GM18520 (cell line): ENCODE data around the gene KCNA4.
"Not testable (repeated sequence)": the region's sequence is repeated elsewhere in the genome, so short reads cannot be mapped to it uniquely, and the experiment has no call there.

ENCODE experiments used
- ATAC-seq: cut with Tn5 transposase; IDR thresholded peaks from one replicate; pipeline ENCODE4 v1.9.1; 2021; ENCODE audit not compliant: unreplicated experiment

KCNA4 gene

DNA sequence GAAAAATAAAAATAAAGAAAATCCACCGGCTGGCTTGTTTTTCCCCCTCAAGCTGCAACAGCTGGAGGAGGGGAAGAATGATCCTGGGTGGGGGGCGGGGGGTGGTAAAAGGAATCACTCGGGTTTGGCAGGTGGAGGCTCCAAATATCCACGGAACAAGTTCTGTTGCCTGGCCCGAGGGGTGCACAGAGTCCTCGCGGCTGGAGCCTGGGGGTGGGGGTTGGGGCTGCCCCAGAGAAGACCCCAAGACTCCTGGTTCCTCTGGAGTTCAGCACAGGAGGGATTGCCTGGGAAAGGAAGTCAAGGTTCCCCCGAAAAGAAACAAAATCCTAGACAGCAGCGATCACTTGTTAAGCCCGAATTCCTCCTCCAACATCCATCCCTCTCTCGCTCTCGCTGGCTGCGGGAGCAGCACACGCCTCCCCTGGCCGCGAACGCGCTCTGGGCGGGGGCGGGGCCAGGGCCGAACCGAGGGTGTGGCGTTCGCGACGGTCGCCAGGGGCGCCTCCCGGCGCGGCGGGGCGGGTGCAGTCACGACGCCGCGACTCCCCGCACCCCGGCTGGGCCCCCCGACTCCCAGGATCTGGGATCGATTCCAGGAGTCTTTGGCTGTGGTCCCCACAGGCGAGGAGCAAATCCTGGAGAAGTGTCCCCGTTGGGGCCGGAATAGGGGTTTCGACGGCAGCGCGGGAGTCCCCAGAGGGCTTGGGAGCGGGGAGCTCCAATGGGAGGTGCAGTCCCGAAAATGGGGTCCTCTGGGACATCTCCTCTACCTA is at the start of gene KCNA4:
Gene KCNA4 (minus strand): TSS at position 443 of the 776 bp plus-strand sequence. CDS start 4,352 bp downstream, outside the sequence.
- ATAC-seq, result no peak

GRCh38 chr11:30062103-30062502 is 45.3 kb upstream of the KCNA4 start:
- no peak for ATAC-seq

DNA sequence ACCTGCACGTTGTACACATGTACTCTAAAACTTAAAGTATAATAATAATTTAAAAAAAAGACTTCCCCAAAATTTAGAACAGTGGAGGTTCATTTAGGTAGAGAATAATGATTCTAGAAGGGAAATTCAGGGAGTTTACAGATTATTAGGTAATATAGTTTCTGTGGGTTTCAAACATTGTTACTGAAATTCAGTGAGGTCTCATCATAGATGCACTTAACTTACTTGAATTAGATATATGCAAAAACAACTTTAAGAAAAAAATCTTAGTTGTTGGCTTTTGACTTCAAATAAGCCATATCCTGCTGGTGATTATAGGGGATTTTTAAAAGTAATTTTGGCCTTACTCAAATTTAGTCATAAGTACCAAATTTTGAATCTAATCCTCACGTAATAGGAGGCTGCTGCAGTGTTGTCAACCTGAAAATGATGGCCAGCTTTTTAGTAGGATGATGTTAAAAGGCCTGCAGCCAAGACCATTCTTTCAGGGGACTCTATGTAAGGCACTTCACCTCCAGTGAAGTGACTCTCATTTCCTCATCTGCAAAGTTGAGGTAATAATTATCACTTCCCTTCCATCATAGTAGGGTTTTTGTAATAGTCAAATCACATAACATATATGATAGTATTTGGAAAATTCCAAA is 42.5 kb upstream of the KCNA4 start:
- no peak for ATAC-seq

DNA sequence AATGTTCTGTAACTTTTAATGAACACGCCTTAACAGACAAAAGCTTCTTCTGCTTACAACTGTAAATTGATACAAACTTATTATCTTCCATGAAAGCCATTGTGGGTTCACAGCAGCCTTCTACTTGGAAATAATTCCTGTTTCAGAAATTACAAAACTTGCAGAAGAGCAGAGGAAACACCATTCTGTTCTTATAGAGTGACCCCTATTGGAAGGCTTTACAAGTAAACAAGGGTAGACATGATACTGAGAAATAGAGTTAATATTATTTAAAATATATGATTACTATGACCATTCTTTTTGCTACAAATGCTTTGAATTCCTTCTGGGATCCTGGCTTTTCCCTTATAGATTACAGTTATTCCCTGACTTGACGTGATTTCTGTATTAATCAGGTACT is 32.4 kb upstream of the KCNA4 start:
- ATAC-seq, result no peak

GRCh38 chr11:30046578-30046945 is 29.7 kb upstream of the KCNA4 start:
- no peak for ATAC-seq

- no peak for ATAC-seq
These were observed 29.2 kb upstream of the KCNA4 start for GRCh38 chr11:30045921-30046577.

DNA sequence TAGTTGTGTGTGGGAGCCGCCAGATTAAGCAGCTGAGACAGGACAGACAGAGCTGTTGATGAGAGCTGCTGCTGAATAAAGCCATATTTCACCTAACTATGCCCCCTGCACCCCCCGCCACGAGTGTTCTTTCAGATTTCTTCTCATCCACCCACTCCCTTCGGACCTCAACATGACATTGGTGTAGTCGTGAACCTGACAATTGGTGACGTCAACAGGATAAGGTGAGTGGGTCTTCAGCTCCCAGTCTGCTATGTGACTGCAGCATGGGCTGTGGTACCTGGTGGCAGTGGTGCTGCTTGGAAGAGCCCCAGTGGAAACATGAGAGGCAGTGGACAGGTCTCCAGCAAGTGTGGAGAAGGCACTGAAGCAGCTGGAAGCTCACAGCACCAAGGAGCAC is 28.3 kb upstream of the KCNA4 start:
- no peak for ATAC-seq

DNA sequence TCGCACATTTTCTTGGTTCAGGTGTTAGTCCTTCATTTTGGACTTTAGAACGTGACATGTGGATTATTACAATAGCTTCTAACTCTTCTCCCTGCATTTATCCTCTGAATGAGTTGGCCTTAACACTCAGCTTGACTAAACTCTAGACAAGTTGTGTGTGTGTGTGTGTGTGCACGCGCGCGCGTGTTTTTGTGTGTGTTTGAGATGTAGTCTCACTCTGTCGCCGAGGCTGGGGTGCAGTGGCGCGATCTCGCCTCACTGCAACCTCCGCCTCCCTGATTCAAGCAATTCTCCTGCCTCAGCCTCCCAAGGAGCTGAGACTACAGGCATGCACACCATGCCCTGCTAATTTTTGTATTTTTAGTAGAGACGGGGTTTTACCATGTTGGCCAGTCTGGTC is 24.3 kb upstream of the KCNA4 start:
- ATAC-seq, result no peak

DNA sequence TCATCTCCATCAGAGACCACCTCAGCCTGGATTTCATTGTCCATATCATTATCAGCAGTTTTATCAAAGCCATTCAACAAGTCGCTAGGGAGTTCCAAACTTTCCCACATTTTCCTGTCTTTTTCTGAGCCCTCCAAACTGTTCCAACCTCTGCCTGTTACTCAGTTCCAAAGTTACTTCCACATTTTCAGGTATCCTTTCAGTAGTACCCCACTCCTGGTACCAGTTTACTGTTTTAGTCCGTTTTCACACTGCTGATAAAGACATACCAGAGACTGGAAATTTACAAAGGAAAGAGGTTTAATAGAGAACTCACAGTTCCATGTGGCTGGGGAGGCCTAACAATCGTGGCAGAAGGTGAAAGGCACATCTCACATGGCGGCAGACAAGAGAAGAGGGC is 17.9 kb upstream of the KCNA4 start:
- ATAC-seq, result not testable (repeated sequence)

- not testable (repeated sequence) for ATAC-seq
These were observed 17.3 kb upstream of the KCNA4 start for GRCh38 chr11:30034166-30034565.

- ATAC-seq, result no peak
These were observed 8.7 kb upstream of the KCNA4 start for GRCh38 chr11:30025396-30026139.

DNA sequence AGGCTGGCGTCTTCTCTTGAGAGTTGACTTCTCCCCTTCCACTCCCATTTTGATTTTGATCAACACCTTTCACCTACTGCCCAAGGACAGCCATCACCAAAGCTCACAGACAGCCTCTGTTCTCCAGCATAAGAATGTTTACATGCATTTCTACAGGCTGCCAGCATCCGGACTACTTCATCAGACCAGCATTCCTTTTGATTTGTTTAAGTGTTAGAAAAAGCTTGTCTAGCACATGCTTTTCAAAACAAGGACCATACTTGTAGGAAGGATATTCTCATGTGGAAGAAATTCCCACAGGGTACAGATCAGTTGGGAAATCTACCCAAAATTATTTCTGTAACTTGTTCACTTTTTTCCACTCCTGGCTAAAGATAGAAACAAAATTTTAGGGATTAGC is 6.2 kb upstream of the KCNA4 start:
- ATAC-seq, result no peak

DNA sequence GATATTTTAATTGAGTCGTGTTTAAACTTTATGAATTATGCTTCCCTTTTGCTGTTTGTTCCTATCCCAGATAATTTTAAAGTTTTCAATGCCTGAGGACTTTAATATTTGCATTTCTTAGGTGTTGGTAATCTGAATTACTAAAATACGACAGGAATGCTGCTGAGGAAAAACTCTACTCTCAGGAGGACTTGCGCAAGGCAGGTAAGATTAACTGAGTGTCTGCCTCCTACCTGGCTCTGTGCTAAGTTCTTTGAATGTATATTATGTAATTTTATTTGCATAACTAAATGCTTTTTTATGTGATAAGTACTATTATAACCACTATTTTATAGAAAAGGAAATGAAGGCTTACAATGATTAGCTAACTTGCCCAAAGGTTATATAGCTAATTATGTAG is 2.7 kb upstream of the KCNA4 start:
- no peak for ATAC-seq

GRCh38 chr11:30018495-30018894 is 1.7 kb upstream of the KCNA4 start:
- no peak for ATAC-seq

- ATAC-seq, result no peak
These were observed 640 bp upstream of the KCNA4 start for GRCh38 chr11:30017445-30017895.

DNA sequence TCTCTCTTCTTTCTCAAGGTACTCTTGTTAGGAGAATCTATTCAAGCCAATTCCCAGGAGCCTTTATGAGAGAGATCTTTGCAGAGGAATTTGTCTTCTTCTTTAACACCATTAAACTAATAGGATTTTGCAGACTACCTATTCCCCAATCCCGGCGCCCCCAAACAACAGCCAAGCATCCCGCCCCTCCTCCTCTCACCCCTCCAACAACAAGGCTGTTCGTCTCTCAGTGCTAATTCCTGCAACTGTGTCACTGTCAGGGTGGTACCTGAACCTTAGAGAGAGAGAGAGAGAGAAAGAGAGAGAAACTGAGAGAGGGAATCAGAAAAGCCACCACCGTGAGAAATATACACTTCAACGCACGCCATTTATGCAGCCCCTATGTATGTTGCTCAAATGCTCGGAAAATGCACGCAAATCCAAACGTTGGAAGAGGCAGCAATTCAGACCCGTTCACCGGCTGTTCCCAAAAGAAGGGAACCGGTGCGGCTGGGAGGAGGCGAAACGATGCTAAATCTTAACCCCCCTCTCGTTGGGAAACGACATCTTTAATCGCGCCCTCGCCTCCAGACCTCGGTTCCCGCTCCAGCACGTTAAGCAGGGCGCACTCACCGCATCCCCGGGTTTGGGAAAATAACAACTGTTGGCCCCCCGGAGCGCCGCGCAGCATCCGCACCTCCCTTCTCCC is 961 bp downstream of the KCNA4 start:
- ATAC-seq, result no peak

- ATAC-seq, result no peak
These were observed 4.5 kb downstream of the KCNA4 start for GRCh38 chr11:30012346-30012745.

GRCh38 chr11:30009060-30009459 is 7.8 kb downstream of the KCNA4 start:
- no peak for ATAC-seq

DNA sequence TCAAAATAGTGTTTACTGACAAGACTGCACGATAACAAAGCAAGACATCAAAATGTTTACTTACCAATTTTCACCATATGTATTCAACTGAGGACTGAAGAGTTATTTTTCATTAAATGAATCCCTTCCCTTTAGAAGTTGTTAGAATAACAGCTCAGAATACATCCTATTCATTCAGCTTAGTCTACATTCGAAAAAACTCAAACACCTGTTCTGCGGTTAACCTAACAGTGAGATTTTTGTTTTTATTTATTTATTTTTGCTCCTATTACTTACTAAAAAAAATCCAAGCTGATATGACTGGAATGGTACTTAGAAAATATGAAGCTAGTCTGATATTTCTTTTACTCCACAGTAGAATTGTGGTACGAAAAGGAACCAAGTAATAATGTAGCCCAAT is 10.0 kb downstream of the KCNA4 start:
- ATAC-seq, result no peak

GRCh38 chr11:30002157-30002785 is 14.6 kb downstream of the KCNA4 start:
- ATAC-seq, result no peak
